Measurements from ENCODE around the gene PPP1R1C. TPM values are rescaled to one million over a fixed set of nuclear protein-coding genes. Genes with fewer than 3 reads are reported as not detected.

Gene PPP1R1C
- total and polyA plus RNA-seq, 2 experiments from 2014 or later = 3.5 to 18.8 TPM

GRCh38 chr2:182006595-182007341 lies 21.1 kb downstream of the PPP1R1C start (continued):
- no peak for TF ChIP-seq ZNF462 (CRISPR knock-in tag; IDR thresholded peaks at IDR 0.05)
- no peak for TF ChIP-seq EZH2 (IDR thresholded peaks at IDR 0.05; ENCODE audit: low read depth, unreplicated experiment)
- no peak for TF ChIP-seq ZNF331 (CRISPR knock-in tag; IDR thresholded peaks at IDR 0.05; ENCODE audit: low read depth)

GRCh38 chr2:182014284-182014683 lies 28.6 kb downstream of the PPP1R1C start:
- no peak overlapping the region for H2AFZ ChIP-seq
- no peaks in the 10 kb centered on the region for H4K20me1 ChIP-seq (replicated peaks; ENCODE audit: insufficient read depth)
- H3F3A ChIP-seq (replicated peaks; ENCODE audit: low read depth) = no peaks in the 10 kb centered on the region
- no peaks in the 10 kb centered on the region for H3K27me3 ChIP-seq (ENCODE audit: insufficient read depth)
- no peak overlapping the region for H3K4me2 ChIP-seq
- no peak overlapping the region for H3K27ac ChIP-seq (ENCODE audit: low read depth)
- DNase-seq (ENCODE audit: low spot score) (peak; percentile 2), ATAC-seq (peak; percentile 71)
- no peak overlapping the region for H3K4me3 ChIP-seq
- Mint-ChIP-seq H3K9me3 (peaks cover 7% of the 10 kb centered on the region), H3K36me3 (ENCODE audit: low read depth) (no peaks in the 10 kb centered on the region; the same call in 2 of the 3 replicates), H3K4me1 (peaks cover 3% of the 10 kb centered on the region; the same call in 2 of the 3 replicates), H3K27ac (no peak overlapping the region), H3K27me3 (ENCODE audit: insufficient read depth, low read depth, poor library complexity) (no peaks in the 10 kb centered on the region), H3K4me3 (no peak overlapping the region)
- H3K36me3 ChIP-seq (ENCODE audit: insufficient read depth) = no peaks in the 10 kb centered on the region; the same call in 1 of the 2 replicates
- no peaks in the 10 kb centered on the region for H3K4me1 ChIP-seq (ENCODE audit: insufficient read depth)
- H3K9me2 ChIP-seq (ENCODE audit: insufficient read depth) = no peaks in the 10 kb centered on the region; the same call in 1 of the 2 replicates
- no peaks in the 10 kb centered on the region for H3K79me2 ChIP-seq (replicated peaks; ENCODE audit: insufficient read depth)
- TF ChIP-seq EZH2phosphoT487 (IDR thresholded peaks at IDR 0.05; ENCODE audit: unreplicated experiment) (no peak), ZNF331 (CRISPR knock-in tag; IDR thresholded peaks at IDR 0.05; ENCODE audit: low read depth) (no peak), CTCF (conservative IDR thresholded peaks at IDR 0.05; ENCODE audit: low read depth in 2 of 2) (no peak), JUNB (IDR thresholded peaks at IDR 0.05; ENCODE audit: unreplicated experiment) (no peak), POLR2AphosphoS5 (IDR thresholded peaks at IDR 0.05; ENCODE audit: low read depth) (no peak), EZH2 (IDR thresholded peaks at IDR 0.05; ENCODE audit: low read depth, unreplicated experiment) (no peak), NANOG (IDR thresholded peaks at IDR 0.05; ENCODE audit: borderline replicate concordance) (no peak), ZNF114 (CRISPR knock-in tag; IDR thresholded peaks at IDR 0.05) (no peak), ETS1 (IDR thresholded peaks at IDR 0.05) (no peak), CREB1 (CRISPR knock-in tag; IDR thresholded peaks at IDR 0.05; ENCODE audit: low read depth) (no peak), REST (IDR thresholded peaks at IDR 0.05; ENCODE audit: unreplicated experiment) (no peak)

All from GM23338 (cell line).